Retinal pigment epithelial cell (primary cell): ENCODE data around the gene JMJD7.

Experiments used
- DNase-seq: peaks from one replicate; pipeline ENCODE4 v3.0.0-alpha.2; 2010; ENCODE audit warnings: low read depth
- H3K4me3 ChIP-seq: 2 replicates; pipeline ENCODE4 v1.5.1; 2011; ENCODE audit warnings: mild to moderate bottlenecking, low read length, control low read depth, moderate library complexity
- CTCF ChIP-seq: conservative IDR thresholded peaks from 2 replicates; pipeline ENCODE4 v1.5.1; 2011; ENCODE audit warnings: low read depth, low read length, control low read depth, inconsistent platforms

The JMJD7 gene

GRCh38 chr15:41792000-41792637, 35.8 kb upstream of the JMJD7 start:
- no peak for TF ChIP-seq CTCF
- no peak overlapping the region for H3K4me3 ChIP-seq
- no peak for DNase-seq

- no peak overlapping the region for H3K4me3 ChIP-seq
- no peak for TF ChIP-seq CTCF
- DNase-seq, result no peak
These were observed 33.8 kb upstream of the JMJD7 start for GRCh38 chr15:41794081-41794480.

- TF ChIP-seq CTCF, result no peak
- DNase-seq, result no peak
- H3K4me3 ChIP-seq, result no peak overlapping the region
These were observed 31.7 kb upstream of the JMJD7 start for GRCh38 chr15:41795996-41796856.

GRCh38 chr15:41797201-41797944, 30.5 kb upstream of the JMJD7 start:
- H3K4me3 ChIP-seq, result no peak overlapping the region
- TF ChIP-seq CTCF, result no peak
- no peak for DNase-seq

GRCh38 chr15:41798607-41799487, 29.0 kb upstream of the JMJD7 start:
- no peak for TF ChIP-seq CTCF
- H3K4me3 ChIP-seq, result no peak overlapping the region
- no peak for DNase-seq

GRCh38 chr15:41799488-41799805, 28.4 kb upstream of the JMJD7 start:
- DNase-seq, result no peak
- TF ChIP-seq CTCF, result no peak
- no peak overlapping the region for H3K4me3 ChIP-seq
